AG04449 (cell line): ENCODE results near the gene FBXO22.
"Not testable (repeated sequence)": the region's sequence is repeated elsewhere in the genome, so short reads cannot be mapped to it uniquely, and the experiment has no call there.

Source experiments
- CTCF ChIA-PET: fragments of 350-600 bp; formaldehyde crosslinking; extraction: SDS; loops from one replicate; lab custom pipeline; 2021; ENCODE audit warnings: antibody characterized with exemption; lab: Yijun Ruan, JAX
- POLR2A ChIA-PET: fragments of 400-600, 350-600 bp; formaldehyde crosslinking; extraction: SDS; loops from one replicate; lab custom pipeline; 2020; ENCODE audit warnings: antibody characterized with exemption, inconsistent platforms; lab: Yijun Ruan, JAX
- DNase-seq: peaks from one replicate; pipeline ENCODE4 v3.0.0-alpha.2; 2010; ENCODE audit warnings: low read depth, low spot score
- H3K4me3 ChIP-seq: 2 replicates; pipeline ENCODE4 v1.5.1; 2011; ENCODE audit warnings: low read depth, mild to moderate bottlenecking, control low read depth, low read length
- CTCF ChIP-seq: IDR thresholded peaks from one replicate; pipeline ENCODE4 v1.5.1; 2011; ENCODE audit warnings: mild to moderate bottlenecking, moderate library complexity, low read length, control low read depth, inconsistent platforms; ENCODE audit not compliant: insufficient read depth; ENCODE audit errors: missing control alignments

Gene FBXO22

GRCh38 chr15:75961331-75961730 lies 57.7 kb downstream of the FBXO22 start:
- H3K4me3 ChIP-seq, result no peak overlapping the region
- ChIA-PET POLR2A (no interaction called here), CTCF (no interaction called here)
- DNase-seq, result no peak
- TF ChIP-seq CTCF, result no peak

- ChIA-PET CTCF (no interaction called here), POLR2A (no interaction called here)
- TF ChIP-seq CTCF, result no peak
- no peak overlapping the region for H3K4me3 ChIP-seq
- DNase-seq, result no peak
Measured at GRCh38 chr15:75966073-75966472, 62.4 kb downstream of the FBXO22 start.

GRCh38 chr15:75976766-75977165 lies 73.1 kb downstream of the FBXO22 start:
- POLR2A ChIA-PET, H3K4me3 ChIP-seq, CTCF ChIA-PET, DNase-seq: not testable (repeated sequence)

- POLR2A ChIA-PET, result no interaction called here
- DNase-seq, result no peak
- CTCF ChIA-PET, result interaction anchor here (1.6 kb wide), 1 partner anchor 9 kb away, joined by 4 read pairs; no protein-coding TSS in a partner anchor
- H3K4me3 ChIP-seq, result no peak overlapping the region
- no peak for TF ChIP-seq CTCF
Measured at GRCh38 chr15:75981149-75981815, 77.6 kb downstream of the FBXO22 start.

GRCh38 chr15:75982468-75982867 lies 78.8 kb downstream of the FBXO22 start:
- ChIA-PET POLR2A (no interaction called here), CTCF (interaction anchor here (1.6 kb wide), 1 partner anchor 8 kb away, joined by 4 read pairs; no protein-coding TSS in a partner anchor)
- DNase-seq, result no peak
- H3K4me3 ChIP-seq, result no peak overlapping the region
- TF ChIP-seq CTCF, result no peak

- POLR2A ChIA-PET, H3K4me3 ChIP-seq, CTCF ChIA-PET, DNase-seq: not testable (repeated sequence)
Measured at GRCh38 chr15:75984706-75985105, 81.0 kb downstream of the FBXO22 start.

- DNase-seq, result no peak
- ChIA-PET CTCF (no interaction called here), POLR2A (no interaction called here)
- H3K4me3 ChIP-seq, result no peak overlapping the region
- TF ChIP-seq CTCF, result no peak
Measured at GRCh38 chr15:75985971-75986370, 82.3 kb downstream of the FBXO22 start.
